Activated B cell treated with CpG ODN at 0.5 μM for 24 hours (primary cell): Measurements from ENCODE around the gene CNTNAP5. TPM values are rescaled to one million over a fixed set of nuclear protein-coding genes. Genes with fewer than 3 reads are reported as not detected.

Experiments
- ATAC-seq: fragments of 200-7000 bp; cut with Tn5 transposase; one replicate; pipeline ENCODE4 v1.10.0; 2021; ENCODE audit warnings: low read depth, mild to moderate bottlenecking, moderate library complexity
- CTCF ChIA-PET: fragments of 350-600 bp; sonication (Branson Sonifier 250); formaldehyde crosslinking; loops from one replicate; lab custom pipeline; 2021; ENCODE audit warnings: antibody characterized with exemption; lab: Charles Lee
- POLR2A ChIA-PET: fragments of 350-600 bp; sonication (Branson Sonifier 250); formaldehyde crosslinking; loops from one replicate; lab custom pipeline; 2021; ENCODE audit warnings: antibody characterized with exemption; lab: Charles Lee
- DNase-seq: peaks from one replicate; pipeline ENCODE4 v3.0.0; 2022
- H3K27ac Mint-ChIP-seq: one replicate; pipeline ENCODE4 v1.8.0; 2020; ENCODE audit warnings: mixed read lengths
- H3K27me3 Mint-ChIP-seq: one replicate; pipeline ENCODE4 v1.8.0; 2021; ENCODE audit warnings: mixed read lengths
- H3K36me3 Mint-ChIP-seq: one replicate; pipeline ENCODE4 v1.8.0; 2021; ENCODE audit warnings: low read depth, mixed read lengths
- H3K4me1 Mint-ChIP-seq: one replicate; pipeline ENCODE4 v1.8.0; 2021; ENCODE audit warnings: mixed read lengths
- H3K4me3 Mint-ChIP-seq: one replicate; pipeline ENCODE4 v1.8.0; 2020; ENCODE audit warnings: mild to moderate bottlenecking, mixed read lengths
- H3K9me3 Mint-ChIP-seq: one replicate; pipeline ENCODE4 v1.8.0; 2020; ENCODE audit warnings: mixed read lengths
- CTCF ChIP-seq: fragments of 200-600 bp; IDR thresholded peaks from one replicate; pipeline ENCODE4 v1.8.0; 2022; ENCODE audit warnings: antibody characterized with exemption, mild to moderate bottlenecking
- intact Hi-C: fragments of 100-400 bp; cut with micrococcal nuclease; formaldehyde crosslinking; loops from one replicate; pipeline ENCODE4 v1.15.1; 2024
- total RNA-seq: library from RNA; stranded (reverse); gene quantifications from 2 replicates; pipeline ENCODE4 v1.2.3, GENCODE V29; 2022

Gene CNTNAP5
- total RNA-seq, 1 donor from 2014 or later: not detected

- H3K27ac Mint-ChIP-seq: no peak overlapping the region
- intact Hi-C loops: no loop called here
- DNase-seq: no peak
- H3K27me3 Mint-ChIP-seq: no peaks in the 10 kb centered on the region
- H3K36me3 Mint-ChIP-seq: no peaks in the 10 kb centered on the region
- no peaks in the 10 kb centered on the region for H3K4me1 Mint-ChIP-seq
- H3K9me3 Mint-ChIP-seq: peaks cover 7% of the 10 kb centered on the region
- no peak for ATAC-seq
- ChIA-PET CTCF (no interaction called here), POLR2A (no interaction called here)
- H3K4me3 Mint-ChIP-seq: no peak overlapping the region
- TF ChIP-seq CTCF: no peak
Observed at GRCh38 chr2:124165698-124166097, 140.6 kb downstream of the CNTNAP5 start.

GRCh38 chr2:124171472-124172063 lies 146.5 kb downstream of the CNTNAP5 start:
- Mint-ChIP-seq H3K9me3 (peaks cover 7% of the 10 kb centered on the region), H3K36me3 (no peaks in the 10 kb centered on the region), H3K4me1 (no peaks in the 10 kb centered on the region), H3K27ac (no peak overlapping the region), H3K27me3 (no peaks in the 10 kb centered on the region), H3K4me3 (no peak overlapping the region)
- no peak for DNase-seq
- TF ChIP-seq CTCF: no peak
- CTCF ChIA-PET: no interaction called here
- no peak for ATAC-seq
- POLR2A ChIA-PET: no interaction called here
- intact Hi-C loops: no loop called here

GRCh38 chr2:124178719-124179118 lies 153.6 kb downstream of the CNTNAP5 start:
- intact Hi-C loops: no loop called here
- CTCF ChIA-PET: no interaction called here
- Mint-ChIP-seq H3K27ac (no peak overlapping the region), H3K4me3 (no peak overlapping the region), H3K36me3 (no peaks in the 10 kb centered on the region), H3K4me1 (no peaks in the 10 kb centered on the region), H3K9me3 (peaks cover 6% of the 10 kb centered on the region), H3K27me3 (no peaks in the 10 kb centered on the region)
- no peak for ATAC-seq
- POLR2A ChIA-PET: no interaction called here
- DNase-seq: no peak
- TF ChIP-seq CTCF: no peak

- intact Hi-C loops: no loop called here
- no peak overlapping the region for H3K27ac Mint-ChIP-seq
- DNase-seq: no peak
- H3K9me3 Mint-ChIP-seq: peaks cover 13% of the 10 kb centered on the region
- no peak overlapping the region for H3K4me3 Mint-ChIP-seq
- ATAC-seq: no peak
- CTCF ChIA-PET: no interaction called here
- no peaks in the 10 kb centered on the region for H3K4me1 Mint-ChIP-seq
- no peak for TF ChIP-seq CTCF
- no peaks in the 10 kb centered on the region for H3K27me3 Mint-ChIP-seq
- H3K36me3 Mint-ChIP-seq: no peaks in the 10 kb centered on the region
- POLR2A ChIA-PET: no interaction called here
Observed at GRCh38 chr2:124180635-124181034, 155.5 kb downstream of the CNTNAP5 start.

- Mint-ChIP-seq H3K27ac (no peak overlapping the region), H3K4me1 (no peaks in the 10 kb centered on the region), H3K4me3 (no peak overlapping the region), H3K9me3 (peaks cover 13% of the 10 kb centered on the region), H3K27me3 (no peaks in the 10 kb centered on the region), H3K36me3 (no peaks in the 10 kb centered on the region)
- no peak for TF ChIP-seq CTCF
- ChIA-PET CTCF (no interaction called here), POLR2A (no interaction called here)
- intact Hi-C loops: no loop called here
- DNase-seq (no peak), ATAC-seq (no peak)
Observed at GRCh38 chr2:124186801-124187200, 161.7 kb downstream of the CNTNAP5 start.
